Thyroid gland (tissue), 4 donors: ENCODE results near the gene PARD3B. TPM values are rescaled to one million over a fixed set of nuclear protein-coding genes. Genes with fewer than 3 reads are reported as not detected.

Source experiments
- DNase-seq, 2 donors: peaks; one replicate each; pipeline ENCODE4 v3.0.0-alpha.2; 2019
- H3K27ac ChIP-seq, 3 donors: fragments of 200-600 bp; sonication (generic); 1 replicate in 2 of 3; 2 replicates in 1 of 3; pipeline ENCODE4 v1.5.1; 2016 to 2019; ENCODE audit warnings: mild to moderate bottlenecking in 1 of 3, moderate library complexity in 1 of 3
- H3K27me3 ChIP-seq: fragments of 200-600 bp; sonication (generic); one replicate; pipeline ENCODE4 v1.5.1; 2019
- H3K36me3 ChIP-seq, 2 donors: fragments of 200-600 bp; sonication (generic); one replicate each; pipeline ENCODE4 v1.5.1; 2016 to 2019
- H3K4me1 ChIP-seq, 2 donors: fragments of 200-600 bp; sonication (generic); one replicate each; pipeline ENCODE4 v1.5.1; 2017 to 2019
- H3K4me3 ChIP-seq, 3 donors: fragments of 200-600 bp; sonication (generic); replicated peaks in 1 of 3; 1 replicate in 2 of 3; 2 replicates in 1 of 3; pipeline ENCODE4 v1.5.1; 2016; ENCODE audit warnings: mild to moderate bottlenecking in 1 of 3
- H3K9me3 ChIP-seq: fragments of 200-600 bp; sonication (generic); one replicate; pipeline ENCODE4 v1.5.1; 2017
- CTCF ChIP-seq, 6 experiments: fragments of 200-600 bp in 3 of 6; fragments of 450-650 bp in 3 of 6; sonication (generic) in 3 of 6; IDR thresholded peaks; one replicate each; pipeline ENCODE4 v1.5.1; 2016 to 2019; ENCODE audit warnings: antibody characterized with exemption in 6 of 6, mild to moderate bottlenecking in 2 of 6, inconsistent platforms in 1 of 6, moderate library complexity in 1 of 6
- POLR2A ChIP-seq, 2 donors: fragments of 450-650 bp; IDR thresholded peaks; one replicate each; pipeline ENCODE4 v1.6.1; 2017; ENCODE audit warnings: antibody characterized with exemption in 2 of 2, mild to moderate bottlenecking in 2 of 2, moderate library complexity in 1 of 2
- WGBS, 2 donors: methylation state at CpG; one replicate each; pipeline ENCODE4 v1.1.5; 2017; 5-methylcytosine and 5-hydroxymethylcytosine counted together
- intact Hi-C: fragments of 100-400 bp; cut with DNase I; formaldehyde crosslinking; loops from one replicate; pipeline ENCODE4 v1.15.1; 2023
- total RNA-seq, 4 donors: library from RNA; depleted of rRNA; stranded (reverse); fragments of >200 nt; gene quantifications; one replicate each; pipeline ENCODE4 v1.2.3, GENCODE V29; 2016

Gene PARD3B
- total RNA-seq, 4 donors from 2014 or later = 27.0 to 43.4 (median 34.6) TPM

GRCh38 chr2:204799791-204800190 lies 254.5 kb downstream of the PARD3B start:
- DNase-seq = no peak
- Histone ChIP-seq H3K27ac (no peak overlapping the region), H3K36me3 (no peaks in the 10 kb centered on the region), H3K4me1 (no peaks in the 10 kb centered on the region), H3K9me3 (no peaks in the 10 kb centered on the region), H3K27me3 (no peaks in the 10 kb centered on the region), H3K4me3 (no peak overlapping the region)
- no peak for TF ChIP-seq POLR2A (IDR thresholded peaks at IDR 0.05)
- TF ChIP-seq CTCF (IDR thresholded peaks at IDR 0.05) = no peak
- 92 to 93% methylated on average over 2 of the region's 2 CpGs for WGBS, 2 donors
- intact Hi-C loops = no loop called here

- Histone ChIP-seq H3K4me3 (no peak overlapping the region), H3K36me3 (no peaks in the 10 kb centered on the region), H3K9me3 (no peaks in the 10 kb centered on the region), H3K27me3 (no peaks in the 10 kb centered on the region), H3K4me1 (no peaks in the 10 kb centered on the region), H3K27ac (no peak overlapping the region)
- no peak for DNase-seq
- TF ChIP-seq POLR2A (IDR thresholded peaks at IDR 0.05) = no peak
- no peak for TF ChIP-seq CTCF (IDR thresholded peaks at IDR 0.05)
- intact Hi-C loops = no loop called here
These were observed 263.2 kb downstream of the PARD3B start for GRCh38 chr2:204808494-204808893.

- no peak overlapping the region for H3K4me3 ChIP-seq
- TF ChIP-seq POLR2A (IDR thresholded peaks at IDR 0.05) (no peak), CTCF (IDR thresholded peaks at IDR 0.05) (no peak)
- 93 to 96% methylated on average over 5 of the region's 5 CpGs for WGBS, 2 donors
- no peak overlapping the region for H3K27ac ChIP-seq
- no peaks in the 10 kb centered on the region for H3K4me1 ChIP-seq
- H3K36me3 ChIP-seq = no peaks in the 10 kb centered on the region
- no peaks in the 10 kb centered on the region for H3K27me3 ChIP-seq
- intact Hi-C loops = no loop called here
- H3K9me3 ChIP-seq = no peaks in the 10 kb centered on the region
- DNase-seq = no peak
These were observed 279.6 kb downstream of the PARD3B start for GRCh38 chr2:204824751-204825453.

- H3K27ac ChIP-seq = no peak overlapping the region
- intact Hi-C loops = no loop called here
- no peaks in the 10 kb centered on the region for H3K27me3 ChIP-seq
- H3K9me3 ChIP-seq = no peaks in the 10 kb centered on the region
- TF ChIP-seq CTCF (IDR thresholded peaks at IDR 0.05) = no peak
- TF ChIP-seq POLR2A (IDR thresholded peaks at IDR 0.05) = no peak
- no peak overlapping the region for H3K4me3 ChIP-seq
- no peak for DNase-seq
- H3K36me3 ChIP-seq = no peaks in the 10 kb centered on the region
- 94 to 96% methylated on average over 5 of the region's 5 CpGs for WGBS, 2 donors
- no peaks in the 10 kb centered on the region for H3K4me1 ChIP-seq
These were observed 280.4 kb downstream of the PARD3B start for GRCh38 chr2:204825681-204826080.

- intact Hi-C loops = no loop called here
- no peaks in the 10 kb centered on the region for H3K9me3 ChIP-seq
- 69 to 70% methylated on average over 9 of the region's 9 CpGs for WGBS, 2 donors
- H3K27me3 ChIP-seq = no peaks in the 10 kb centered on the region
- H3K4me3 ChIP-seq = no peak overlapping the region
- no peaks in the 10 kb centered on the region for H3K4me1 ChIP-seq
- peak in 1 of 2 donors; percentile 9 for DNase-seq
- no peak for TF ChIP-seq CTCF (IDR thresholded peaks at IDR 0.05)
- no peak for TF ChIP-seq POLR2A (IDR thresholded peaks at IDR 0.05)
- H3K36me3 ChIP-seq = no peaks in the 10 kb centered on the region
- no peak overlapping the region for H3K27ac ChIP-seq
These were observed 282.7 kb downstream of the PARD3B start for GRCh38 chr2:204827701-204828590.
